HTERT RPE-1 (cell line): Measurements from ENCODE around the gene CXCL16.

Source experiments
- in situ Hi-C: fragments of 300-500 bp; cut with MboI; formaldehyde crosslinking; loops from 4 replicates; pipeline ENCODE4 v1.14.3; 2020; ENCODE audit warnings: low sequenced_read_pairs

Gene CXCL16

GRCh38 chr17:4739122-4740024, at the start of gene CXCL16, which contains the start of gene ZMYND15:
TSS of gene CXCL16 (minus strand) at chr17:4739928. CDS start at chr17:4739339, 589 bp downstream.
TSS of gene ZMYND15 (plus strand) at chr17:4739833. CDS start at chr17:4740549, 716 bp downstream.
- in situ Hi-C loops, result no loop called here

GRCh38 chr17:4788807-4789700, 49.3 kb upstream of the CXCL16 start, which contains the start of gene GLTPD2:
TSS of gene GLTPD2 (plus strand) at chr17:4788964. CDS start at chr17:4789012, 48 bp downstream.
- in situ Hi-C loops, result no loop called here

GRCh38 chr17:4788159-4788806, 48.6 kb upstream of the CXCL16 start:
- in situ Hi-C loops, result no loop called here

GRCh38 chr17:4786516-4786915, 46.8 kb upstream of the CXCL16 start:
- in situ Hi-C loops, result no loop called here

- in situ Hi-C loops, result no loop called here
These were observed 46.4 kb upstream of the CXCL16 start, which contains the start of gene VMO1 for GRCh38 chr17:4786106-4786511. TSS of gene VMO1 (minus strand) at chr17:4786364. CDS start at chr17:4786352, 12 bp downstream.

GRCh38 chr17:4785311-4786105, 45.8 kb upstream of the CXCL16 start:
- in situ Hi-C loops, result no loop called here

- in situ Hi-C loops, result no loop called here
These were observed 42.9 kb upstream of the CXCL16 start for GRCh38 chr17:4782652-4783051.

- in situ Hi-C loops, result no loop called here
These were observed 40.7 kb upstream of the CXCL16 start for GRCh38 chr17:4780325-4780955.

- in situ Hi-C loops, result no loop called here
These were observed 38.4 kb upstream of the CXCL16 start for GRCh38 chr17:4777969-4778760.

GRCh38 chr17:4772235-4772613, 32.5 kb upstream of the CXCL16 start:
- in situ Hi-C loops, result no loop called here

GRCh38 chr17:4771519-4772234, 31.9 kb upstream of the CXCL16 start, which contains the start of gene TM4SF5:
TSS of gene TM4SF5 (plus strand) at chr17:4771886. CDS start at chr17:4771923, 37 bp downstream.
- in situ Hi-C loops, result no loop called here

- in situ Hi-C loops, result no loop called here
These were observed 29.9 kb upstream of the CXCL16 start for GRCh38 chr17:4769628-4770027.

- in situ Hi-C loops, result no loop called here
These were observed 28.6 kb upstream of the CXCL16 start for GRCh38 chr17:4768298-4768697.

GRCh38 chr17:4766723-4767122, 27.0 kb upstream of the CXCL16 start:
- in situ Hi-C loops, result no loop called here

GRCh38 chr17:4766201-4766600, 26.5 kb upstream of the CXCL16 start:
- in situ Hi-C loops, result no loop called here

- in situ Hi-C loops, result no loop called here
These were observed 24.9 kb upstream of the CXCL16 start for GRCh38 chr17:4764595-4764994.

- in situ Hi-C loops, result no loop called here
These were observed 20.1 kb upstream of the CXCL16 start for GRCh38 chr17:4759776-4760236.

GRCh38 chr17:4753392-4753791, 13.7 kb upstream of the CXCL16 start:
- in situ Hi-C loops, result no loop called here
